Measurements from ENCODE around the gene TNFAIP2. TPM values are rescaled to one million over a fixed set of nuclear protein-coding genes. Genes with fewer than 3 reads are reported as not detected.

The TNFAIP2 gene, protein sequence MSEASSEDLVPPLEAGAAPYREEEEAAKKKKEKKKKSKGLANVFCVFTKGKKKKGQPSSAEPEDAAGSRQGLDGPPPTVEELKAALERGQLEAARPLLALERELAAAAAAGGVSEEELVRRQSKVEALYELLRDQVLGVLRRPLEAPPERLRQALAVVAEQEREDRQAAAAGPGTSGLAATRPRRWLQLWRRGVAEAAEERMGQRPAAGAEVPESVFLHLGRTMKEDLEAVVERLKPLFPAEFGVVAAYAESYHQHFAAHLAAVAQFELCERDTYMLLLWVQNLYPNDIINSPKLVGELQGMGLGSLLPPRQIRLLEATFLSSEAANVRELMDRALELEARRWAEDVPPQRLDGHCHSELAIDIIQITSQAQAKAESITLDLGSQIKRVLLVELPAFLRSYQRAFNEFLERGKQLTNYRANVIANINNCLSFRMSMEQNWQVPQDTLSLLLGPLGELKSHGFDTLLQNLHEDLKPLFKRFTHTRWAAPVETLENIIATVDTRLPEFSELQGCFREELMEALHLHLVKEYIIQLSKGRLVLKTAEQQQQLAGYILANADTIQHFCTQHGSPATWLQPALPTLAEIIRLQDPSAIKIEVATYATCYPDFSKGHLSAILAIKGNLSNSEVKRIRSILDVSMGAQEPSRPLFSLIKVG
- 30.5 and 38.6 TPM in 2 replicates for total RNA-seq

DNA sequence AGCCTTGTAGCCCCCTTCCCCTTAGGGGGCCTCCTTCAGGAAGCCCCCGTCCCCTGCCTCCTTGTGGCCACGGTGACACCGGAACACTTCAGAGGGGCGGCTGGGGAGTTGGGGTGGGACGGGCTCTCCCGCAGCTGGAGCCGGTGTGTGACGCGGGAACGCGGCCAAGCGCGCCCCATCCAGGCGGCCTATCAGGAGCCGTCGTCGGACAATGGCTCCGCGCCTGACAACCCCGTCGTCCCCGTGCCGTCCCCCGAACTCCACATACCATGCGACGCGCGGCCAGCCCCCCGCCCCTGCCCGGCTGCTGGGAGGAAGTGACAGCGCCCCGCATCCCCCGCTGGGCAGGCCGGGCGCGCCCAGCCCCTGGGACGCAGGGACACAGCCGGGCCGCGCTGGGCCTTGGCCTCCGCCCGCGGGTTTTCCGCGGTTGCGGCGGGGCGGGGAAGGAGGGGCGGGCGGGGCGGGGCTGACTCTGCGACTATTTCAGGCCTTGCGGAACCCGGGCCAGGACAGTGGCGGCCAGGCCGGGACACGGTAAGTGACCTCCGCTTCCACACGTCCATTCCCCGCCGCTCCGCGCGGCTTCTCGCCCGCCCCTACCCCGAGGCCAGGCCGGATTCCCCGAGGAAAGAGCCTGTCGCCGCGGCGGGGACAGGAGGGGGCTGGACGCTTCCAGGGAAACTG, at the start of gene TNFAIP2:
TSS of gene TNFAIP2 (plus strand) at position 515 of the 687 bp plus-strand sequence. CDS start 2,997 bp downstream, outside the sequence.

DNA sequence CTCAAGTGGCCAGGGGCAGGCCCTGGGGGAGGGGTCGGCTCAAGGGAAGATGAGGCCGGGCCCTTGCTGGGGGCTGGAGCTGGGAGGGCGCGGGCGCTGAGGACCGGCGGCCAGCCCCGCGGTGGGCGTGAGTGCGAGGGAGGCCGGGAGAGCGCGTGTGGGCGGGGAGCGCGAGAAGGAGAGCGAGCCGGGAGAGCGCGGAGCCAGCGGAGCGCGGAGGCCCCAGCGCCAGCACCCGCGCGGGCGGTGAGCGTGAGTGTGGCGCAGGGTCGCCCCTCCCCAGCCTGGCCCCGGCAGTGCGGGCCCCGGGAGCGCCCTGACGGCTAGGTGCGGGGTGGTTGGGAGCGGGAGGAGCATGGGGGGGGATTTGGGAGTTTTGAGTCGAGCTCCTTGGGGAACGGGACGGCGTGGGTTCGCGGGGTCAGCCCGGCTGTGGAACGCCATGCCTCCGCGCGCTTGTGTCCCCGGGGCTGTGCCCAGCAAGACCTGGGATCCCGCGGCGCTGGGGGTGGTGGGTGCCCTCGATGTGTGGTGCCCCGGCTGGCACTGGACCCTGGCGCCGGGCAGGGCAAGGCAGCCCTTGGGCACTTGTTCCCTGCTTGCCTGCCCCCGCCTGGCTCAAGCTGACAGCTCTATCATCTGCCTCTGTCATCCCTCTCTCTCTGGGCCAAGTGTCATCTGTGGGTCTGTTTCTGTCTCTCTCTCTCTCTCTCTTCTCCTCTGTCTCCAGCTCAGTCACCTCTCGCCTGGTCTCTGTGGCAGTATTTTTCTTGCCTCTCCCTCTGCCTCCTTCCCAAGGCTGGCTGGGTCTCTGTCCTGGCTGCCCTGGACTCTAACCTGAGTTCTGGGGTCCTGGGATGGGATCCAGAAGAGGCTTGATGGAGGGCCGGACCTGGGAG, 39.0 kb upstream of the TNFAIP2 start, which contains the start of gene LBHD2:
TSS of gene LBHD2 (plus strand) at position 190 of the 899 bp plus-strand sequence. CDS start 1,803 bp downstream, outside the sequence.

DNA sequence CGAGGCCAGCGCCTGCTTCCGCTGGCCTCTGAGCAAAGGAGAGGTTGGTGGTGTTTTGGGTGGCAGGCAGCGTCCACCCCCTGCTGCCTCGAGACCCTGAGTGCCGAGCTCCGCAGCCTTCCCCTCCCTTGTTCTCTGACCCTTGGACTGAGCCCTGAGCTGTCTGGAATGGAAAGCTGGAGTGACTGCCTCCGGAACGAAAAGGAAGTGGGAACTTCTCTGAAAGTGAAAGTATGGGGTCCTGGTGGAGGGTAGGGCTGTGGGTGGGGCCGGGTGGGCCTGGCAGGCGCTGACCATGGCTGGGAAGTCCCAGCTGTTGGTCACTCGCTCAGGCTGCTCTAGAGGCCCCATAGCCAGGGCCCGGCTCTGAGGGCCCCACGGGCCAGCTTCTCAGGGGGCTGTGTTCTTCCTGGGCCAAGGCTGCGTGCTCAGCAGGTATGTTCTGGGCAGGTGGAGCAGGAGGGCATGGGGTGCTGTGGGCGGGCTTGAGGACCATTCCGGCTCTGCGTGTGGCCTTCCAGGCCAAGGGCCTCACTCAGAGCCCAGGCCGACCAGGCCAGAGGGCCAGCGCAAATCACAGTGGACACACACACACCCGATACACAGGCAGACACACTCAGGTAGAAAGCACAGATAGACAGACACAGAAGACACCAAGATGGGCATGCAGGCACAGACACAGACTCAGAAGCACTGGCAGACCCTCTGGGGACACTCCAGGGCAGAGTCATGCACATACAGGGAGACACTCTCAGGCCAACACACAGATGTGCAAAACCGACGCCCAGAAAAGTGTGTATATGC, 28.7 kb upstream of the TNFAIP2 start, which contains the start of gene EXOC3L4:
TSS of gene EXOC3L4 (plus strand) at position 320 of the 804 bp plus-strand sequence. CDS start 5,495 bp downstream, outside the sequence.

Other genes with a start within 250 kb of the TNFAIP2 start
- not detected in 2 replicates for gene AMN, start 200.8 kb upstream of the TNFAIP2 start, total RNA-seq
- gene CDC42BPB, start 65.9 kb upstream of the TNFAIP2 start, total RNA-seq = 89.6 and 95.4 TPM in 2 replicates
- not detected in 2 replicates for gene LBHD2, start 39.3 kb upstream of the TNFAIP2 start, total RNA-seq
- not detected in 2 replicates for gene EXOC3L4, start 28.7 kb upstream of the TNFAIP2 start, total RNA-seq
- 225 and 282 TPM in 2 replicates for gene EIF5, start 210.8 kb downstream of the TNFAIP2 start, total RNA-seq